GM20431 (cell line): ENCODE measurements around the gene DIO3.
"Not testable (repeated sequence)": the region's sequence is repeated elsewhere in the genome, so short reads cannot be mapped to it uniquely, and the experiment has no call there.

Experiments
- in situ Hi-C: fragments of 300-500 bp; cut with MseI, MboI; formaldehyde crosslinking; loops from one replicate; pipeline ENCODE4 v1.15.0; 2020; ENCODE audit warnings: low sequenced_read_pairs; ENCODE audit not compliant: unreplicated experiment

The DIO3 gene

DNA sequence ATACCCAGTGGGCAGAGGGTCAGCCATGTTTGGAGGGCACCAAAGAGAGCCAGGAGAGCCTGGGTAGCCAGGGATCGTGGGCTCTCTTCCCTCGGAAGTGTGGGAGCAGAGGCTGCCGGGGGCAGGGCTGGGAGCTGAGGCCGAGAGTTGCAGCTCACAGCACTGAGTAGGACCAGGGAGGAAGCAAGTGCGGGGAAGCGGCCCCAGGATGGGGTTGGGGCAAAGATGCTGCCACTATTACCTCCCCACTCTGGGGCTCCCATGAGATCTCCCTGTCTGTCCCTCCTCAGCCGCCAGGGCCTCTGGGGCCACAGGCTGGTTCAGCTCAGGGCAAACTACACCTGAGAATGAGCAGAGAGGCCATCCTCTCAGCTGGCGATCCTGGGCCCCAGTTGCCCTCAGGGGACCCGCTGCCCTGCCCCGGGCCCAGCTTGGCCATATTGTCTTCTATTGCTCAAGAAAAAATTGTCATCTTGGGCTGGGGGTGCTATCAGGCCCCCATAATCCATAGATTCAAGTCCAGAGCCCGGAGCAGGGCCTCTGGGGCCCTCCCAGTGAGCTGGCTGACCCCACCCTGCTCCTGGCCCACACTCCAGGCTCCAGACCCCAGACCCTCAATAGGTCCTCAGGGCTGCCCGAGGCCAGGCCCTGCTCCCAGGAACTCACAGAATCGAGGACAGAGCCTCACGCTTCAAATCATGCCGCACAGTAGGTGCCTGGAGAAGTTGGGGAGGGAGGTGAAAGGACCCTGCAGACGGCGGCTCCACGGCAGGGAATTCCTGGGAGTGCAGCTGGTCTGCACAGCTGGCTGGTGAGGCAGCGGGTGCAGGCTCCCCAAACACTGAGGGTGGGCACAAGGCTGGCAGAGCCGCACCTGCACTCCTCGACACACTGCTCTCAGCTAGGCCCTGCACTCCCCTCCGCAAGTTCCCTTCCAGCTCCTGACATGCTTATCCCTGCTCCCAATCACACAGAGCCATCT lies 20.5 kb upstream of the DIO3 start:
- in situ Hi-C loops = no loop called here

GRCh38 chr14:101542391-101542790 lies 18.9 kb upstream of the DIO3 start:
- in situ Hi-C loops = no loop called here

- in situ Hi-C loops = no loop called here
Measured at GRCh38 chr14:101543814-101544213, 17.5 kb upstream of the DIO3 start.

DNA sequence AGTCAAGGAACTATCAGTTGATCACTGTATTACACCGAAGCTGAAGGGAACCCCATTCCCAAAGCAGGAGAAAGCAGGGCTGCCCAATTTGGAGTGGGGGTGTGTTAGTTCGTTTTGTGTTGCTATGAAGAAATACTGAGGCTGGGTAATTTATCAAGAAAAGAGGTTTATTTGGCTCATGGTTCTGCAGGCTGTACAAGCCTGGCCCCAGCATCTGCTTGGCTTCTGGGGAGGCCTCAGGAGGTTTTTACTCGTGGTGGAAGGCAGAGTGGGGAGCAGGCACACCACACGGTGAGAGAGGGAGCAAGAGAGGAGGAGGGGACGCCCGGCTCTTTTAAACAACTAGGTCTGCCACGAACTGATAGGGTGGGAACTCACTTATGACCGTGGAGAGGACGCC lies 16.7 kb upstream of the DIO3 start:
- in situ Hi-C loops = no loop called here

- in situ Hi-C loops = no loop called here
Measured at GRCh38 chr14:101546706-101547105, 14.6 kb upstream of the DIO3 start.

DNA sequence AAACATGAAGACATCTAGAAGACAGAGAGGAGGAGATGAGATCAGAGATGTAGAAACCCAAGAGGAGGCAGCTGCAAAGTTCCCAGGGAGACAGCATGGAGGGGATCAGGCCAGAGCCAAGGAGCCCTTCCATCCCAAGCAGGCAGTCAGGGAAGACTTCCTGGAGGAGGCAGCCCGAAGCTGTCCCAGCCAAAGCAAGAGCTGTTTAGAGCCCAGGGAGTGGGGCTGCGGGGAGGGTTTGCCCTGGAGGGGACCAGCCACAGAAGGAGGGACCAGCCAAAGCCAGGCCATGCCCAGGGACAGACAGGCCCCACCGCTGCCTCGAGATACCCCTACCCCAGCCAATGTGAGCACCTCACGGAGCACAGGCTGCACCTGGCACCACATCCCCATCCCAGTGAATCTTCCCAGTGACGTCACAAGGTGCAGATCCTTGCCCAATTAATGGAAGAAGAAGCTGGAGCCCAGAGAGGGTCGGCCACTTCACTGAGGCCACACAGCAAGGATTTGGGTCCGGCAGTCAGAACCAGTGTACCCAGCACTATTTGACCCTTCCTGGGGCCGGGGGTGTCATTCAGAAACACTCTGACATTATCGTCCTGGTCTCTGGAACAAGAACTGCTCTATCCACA lies 14.1 kb upstream of the DIO3 start:
- in situ Hi-C loops = no loop called here

GRCh38 chr14:101547961-101548669 lies 13.2 kb upstream of the DIO3 start:
- in situ Hi-C loops = no loop called here

DNA sequence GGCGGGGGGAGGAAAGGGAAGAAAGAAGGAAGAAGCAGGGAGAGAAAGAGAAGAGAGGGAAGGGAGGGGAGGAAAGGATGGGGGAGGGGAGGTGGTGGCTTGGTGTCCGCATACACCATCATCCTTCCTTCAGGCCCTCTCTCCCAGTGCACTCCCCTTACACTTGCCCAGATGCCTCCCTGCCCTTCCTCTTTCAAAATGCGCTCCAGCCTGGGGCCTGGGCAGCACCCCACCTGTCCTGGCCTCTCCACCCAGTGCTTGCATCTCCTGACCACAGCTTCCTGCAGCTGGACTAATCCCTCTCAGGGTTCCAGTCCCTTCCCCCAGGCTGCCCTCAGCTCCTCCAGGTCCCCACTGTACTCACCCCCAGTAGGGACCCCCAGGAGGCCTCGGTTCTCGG lies 12.6 kb upstream of the DIO3 start:
- in situ Hi-C loops = no loop called here

DNA sequence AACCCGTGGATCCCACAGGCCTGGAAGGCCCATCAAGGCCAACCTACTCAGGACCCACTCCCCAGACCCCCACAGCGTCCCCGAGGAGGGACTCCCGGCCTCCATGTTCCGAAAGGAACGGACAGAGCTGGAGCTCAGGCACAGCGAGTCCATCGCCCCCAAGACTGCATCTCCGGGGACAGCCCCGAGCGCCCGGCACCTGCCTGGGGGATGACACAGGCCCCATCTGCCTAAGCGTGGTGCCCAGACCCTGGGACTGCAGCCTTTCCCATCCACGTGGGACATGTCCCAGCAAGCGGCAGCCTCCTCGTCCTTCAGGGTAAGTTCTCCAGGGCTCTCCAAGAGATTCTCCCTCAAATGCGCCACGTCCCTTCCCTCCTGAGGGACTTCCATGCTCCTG lies 12.1 kb upstream of the DIO3 start:
- in situ Hi-C loops = no loop called here

DNA sequence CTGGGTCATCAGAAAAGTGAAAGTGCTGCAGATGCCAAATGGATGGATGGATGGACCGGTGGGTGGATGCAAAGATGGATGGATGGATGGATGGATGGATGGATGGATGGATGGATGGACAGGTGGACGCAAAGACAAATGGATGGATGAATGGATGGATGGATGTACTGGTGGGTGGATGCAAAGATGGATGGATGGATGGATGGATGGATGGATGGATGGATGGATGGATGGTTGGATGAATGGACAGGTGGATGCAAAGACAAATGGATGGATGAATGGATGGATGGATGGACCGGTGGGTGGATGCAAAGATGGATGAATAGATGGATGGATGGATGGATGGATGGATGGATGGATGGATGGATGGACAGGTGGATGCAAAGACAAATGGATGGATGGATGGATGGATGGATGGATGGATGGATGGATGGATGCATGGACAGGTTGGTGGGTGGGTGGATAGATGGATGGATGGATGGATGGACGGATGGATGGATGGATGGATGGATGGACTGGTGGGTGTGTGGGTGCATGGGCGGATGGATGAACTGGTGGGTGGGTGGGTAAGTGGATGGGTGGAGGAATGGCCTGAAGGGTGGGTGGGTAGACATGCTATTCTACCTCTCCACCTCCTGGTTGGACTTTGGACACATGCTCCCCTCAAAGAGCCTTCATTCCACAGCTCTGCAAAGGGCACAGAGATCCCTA lies 10.9 kb upstream of the DIO3 start:
- in situ Hi-C loops = not testable (repeated sequence)

- in situ Hi-C loops = no loop called here
Measured at GRCh38 chr14:101551729-101552595, 9.3 kb upstream of the DIO3 start.

- in situ Hi-C loops = no loop called here
Measured at GRCh38 chr14:101552786-101553231, 8.5 kb upstream of the DIO3 start.

GRCh38 chr14:101553393-101553792 lies 7.9 kb upstream of the DIO3 start:
- in situ Hi-C loops = no loop called here

- in situ Hi-C loops = no loop called here
Measured at GRCh38 chr14:101553931-101554330, 7.4 kb upstream of the DIO3 start.

GRCh38 chr14:101554991-101555668 lies 6.2 kb upstream of the DIO3 start:
- in situ Hi-C loops = no loop called here

- in situ Hi-C loops = not testable (repeated sequence)
Measured at GRCh38 chr14:101555669-101556043, 5.6 kb upstream of the DIO3 start.

DNA sequence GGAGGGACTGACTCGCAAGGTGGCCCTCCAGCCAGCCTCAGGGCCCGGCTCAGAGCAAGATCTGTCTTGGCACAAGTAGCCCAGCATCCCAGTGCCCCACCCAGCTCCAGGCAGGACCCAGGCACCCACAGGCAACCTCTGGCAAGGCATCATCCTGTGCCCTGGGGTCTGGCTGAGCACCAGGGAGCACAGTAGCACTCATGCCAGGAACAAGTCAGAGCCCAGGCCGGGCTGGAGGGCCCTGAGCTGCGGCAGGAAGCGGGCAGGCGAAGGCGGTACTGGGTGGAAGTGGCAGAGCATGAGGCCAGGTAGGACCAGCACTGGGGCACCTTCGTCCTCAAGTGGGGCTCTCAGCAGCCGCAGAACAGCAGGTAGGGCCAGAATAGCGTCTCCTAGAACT lies 5.2 kb upstream of the DIO3 start:
- in situ Hi-C loops = no loop called here

- in situ Hi-C loops = no loop called here
Measured at GRCh38 chr14:101556566-101557320, 4.6 kb upstream of the DIO3 start.
